Osteoblast (primary cell): ENCODE measurements around the gene INPP5A. TPM values are rescaled to one million over a fixed set of nuclear protein-coding genes. Genes with fewer than 3 reads are reported as not detected.
"Not testable (repeated sequence)": the region's sequence is repeated elsewhere in the genome, so short reads cannot be mapped to it uniquely, and the experiment has no call there.

Experiments used
- DNase-seq: peaks from one replicate; pipeline ENCODE4 v3.0.0; 2011; ENCODE audit warnings: low spot score, mixed read lengths; ENCODE audit not compliant: insufficient read length; ENCODE audit errors: missing footprints
- H2AFZ ChIP-seq: 2 replicates; pipeline ENCODE4 v1.6.0; 2011; ENCODE audit warnings: mild to moderate bottlenecking, low read length
- H3K27ac ChIP-seq: 2 replicates; pipeline ENCODE4 v1.5.1; 2011; ENCODE audit warnings: mild to moderate bottlenecking, low read depth, low read length, moderate library complexity
- H3K27me3 ChIP-seq: 2 replicates; pipeline ENCODE4 v1.6.0; 2012; ENCODE audit warnings: mild to moderate bottlenecking, control low read depth, inconsistent platforms, low read length, moderate library complexity; ENCODE audit not compliant: insufficient read depth
- H3K36me3 ChIP-seq: 2 replicates; pipeline ENCODE4 v1.5.1; 2011; ENCODE audit warnings: mild to moderate bottlenecking, low read length, control low read depth, moderate library complexity; ENCODE audit not compliant: insufficient read depth
- H3K4me1 ChIP-seq: 2 replicates; pipeline ENCODE4 v1.5.1; 2011; ENCODE audit warnings: mild to moderate bottlenecking, low read length, control low read depth, moderate library complexity; ENCODE audit not compliant: insufficient read depth
- H3K4me2 ChIP-seq: 2 replicates; pipeline ENCODE4 v1.6.0; 2011; ENCODE audit warnings: mild to moderate bottlenecking, low read length; ENCODE audit not compliant: insufficient read depth
- H3K4me3 ChIP-seq: fragments of 200-600 bp; sonication (generic); 3 replicates; pipeline ENCODE4 v1.5.1; 2012; ENCODE audit warnings: mild to moderate bottlenecking, low read length, inconsistent platforms; ENCODE audit not compliant: insufficient read depth
- H3K79me2 ChIP-seq: 2 replicates; pipeline ENCODE4 v1.6.0; 2012; ENCODE audit warnings: mild to moderate bottlenecking, low read length, control low read depth, inconsistent platforms; ENCODE audit not compliant: insufficient read depth
- H3K9me3 ChIP-seq: 2 replicates; pipeline ENCODE4 v1.5.1; 2011; ENCODE audit warnings: low read depth, low read length, control low read depth
- H4K20me1 ChIP-seq: 2 replicates; pipeline ENCODE4 v1.6.0; 2012; ENCODE audit warnings: mild to moderate bottlenecking, low read length, control low read depth; ENCODE audit not compliant: insufficient read depth
- total RNA-seq: library from RNA; depleted of rRNA; stranded (reverse); fragments of >200 nt; gene quantifications from 2 replicates; pipeline ENCODE4 v1.2.3, GENCODE V29; 2012
- TF ChIP-seq, protein P1 (sequence below): IDR thresholded peaks from 2 replicates; pipeline ENCODE4 v1.5.1; 2011; ENCODE audit warnings: mild to moderate bottlenecking, low read depth, low read length, moderate library complexity; ENCODE audit errors: extremely low read depth

INPP5A gene
- total RNA-seq, 1 donor = 22.8 TPM

DNA sequence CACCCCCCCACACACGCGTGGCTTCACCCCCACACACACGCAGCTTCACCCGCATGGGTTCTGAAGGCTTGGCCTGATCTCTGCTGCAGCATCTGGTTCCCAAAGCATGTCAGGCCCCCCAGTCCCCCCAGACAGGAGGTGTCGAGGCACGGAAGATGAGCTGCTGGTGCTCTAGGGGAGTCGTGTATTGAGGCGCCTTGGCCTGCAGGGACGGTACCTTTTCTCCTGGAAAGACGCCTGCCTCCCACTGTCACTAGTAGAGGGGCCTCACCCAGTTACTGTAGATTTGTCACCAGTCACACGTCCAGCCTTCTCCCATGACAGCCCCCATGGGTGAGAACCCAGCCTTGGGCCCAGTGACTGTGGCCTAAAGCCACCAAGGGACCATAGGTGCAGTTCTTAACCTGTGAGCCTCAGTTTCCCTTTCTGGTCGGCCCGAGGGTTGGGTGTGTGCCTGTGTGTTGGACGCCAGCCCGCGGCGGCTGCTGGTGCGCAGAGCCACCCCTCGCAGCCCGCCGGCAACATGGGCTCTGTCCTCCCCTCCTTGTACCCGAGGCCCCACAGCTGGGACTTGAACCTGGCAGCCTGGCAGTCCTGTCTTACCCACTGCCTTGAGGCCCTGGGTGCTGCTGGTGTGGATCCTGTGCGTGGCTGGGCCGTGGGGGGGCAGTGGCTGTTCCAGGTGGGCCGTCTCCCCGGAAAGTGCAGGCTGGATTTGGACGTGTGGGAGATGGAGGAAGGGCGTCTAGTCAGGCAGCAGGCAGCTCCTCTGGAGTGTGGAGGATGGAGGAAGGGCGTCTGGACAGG lies 166.6 kb downstream of the INPP5A start:
- Histone ChIP-seq H3K79me2 (no peaks in the 10 kb centered on the region), H3K27ac (no peak overlapping the region), H4K20me1 (no peaks in the 10 kb centered on the region), H3K4me2 (no peak overlapping the region), H3K4me3 (no peak overlapping the region), H3K36me3 (no peaks in the 10 kb centered on the region), H2AFZ (no peak overlapping the region), H3K4me1 (peaks cover 15% of the 10 kb centered on the region), H3K9me3 (no peaks in the 10 kb centered on the region), H3K27me3 (no peaks in the 10 kb centered on the region)
- TF ChIP-seq, protein P1, sequence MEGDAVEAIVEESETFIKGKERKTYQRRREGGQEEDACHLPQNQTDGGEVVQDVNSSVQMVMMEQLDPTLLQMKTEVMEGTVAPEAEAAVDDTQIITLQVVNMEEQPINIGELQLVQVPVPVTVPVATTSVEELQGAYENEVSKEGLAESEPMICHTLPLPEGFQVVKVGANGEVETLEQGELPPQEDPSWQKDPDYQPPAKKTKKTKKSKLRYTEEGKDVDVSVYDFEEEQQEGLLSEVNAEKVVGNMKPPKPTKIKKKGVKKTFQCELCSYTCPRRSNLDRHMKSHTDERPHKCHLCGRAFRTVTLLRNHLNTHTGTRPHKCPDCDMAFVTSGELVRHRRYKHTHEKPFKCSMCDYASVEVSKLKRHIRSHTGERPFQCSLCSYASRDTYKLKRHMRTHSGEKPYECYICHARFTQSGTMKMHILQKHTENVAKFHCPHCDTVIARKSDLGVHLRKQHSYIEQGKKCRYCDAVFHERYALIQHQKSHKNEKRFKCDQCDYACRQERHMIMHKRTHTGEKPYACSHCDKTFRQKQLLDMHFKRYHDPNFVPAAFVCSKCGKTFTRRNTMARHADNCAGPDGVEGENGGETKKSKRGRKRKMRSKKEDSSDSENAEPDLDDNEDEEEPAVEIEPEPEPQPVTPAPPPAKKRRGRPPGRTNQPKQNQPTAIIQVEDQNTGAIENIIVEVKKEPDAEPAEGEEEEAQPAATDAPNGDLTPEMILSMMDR = no peak
- DNase-seq = no peak

DNA sequence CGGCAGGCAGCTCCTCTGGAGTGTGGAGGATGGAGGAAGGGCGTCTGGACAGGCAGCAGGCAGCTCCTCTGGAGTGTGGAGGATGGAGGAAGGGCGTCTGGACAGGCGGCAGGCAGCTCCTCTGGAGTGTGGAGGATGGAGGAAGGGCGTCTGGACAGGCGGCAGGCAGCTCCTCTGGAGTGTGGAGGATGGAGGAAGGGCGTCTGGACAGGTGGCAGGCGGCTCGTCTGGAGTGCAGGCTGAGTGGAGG lies 167.2 kb downstream of the INPP5A start:
- H3K9me3 ChIP-seq, DNase-seq, H3K4me2 ChIP-seq, H3K27ac ChIP-seq, H2AFZ ChIP-seq, H4K20me1 ChIP-seq, H3K36me3 ChIP-seq, H3K79me2 ChIP-seq, H3K27me3 ChIP-seq, H3K4me3 ChIP-seq: not testable (repeated sequence)
- H3K4me1 ChIP-seq = peaks cover 14% of the 10 kb centered on the region

DNA sequence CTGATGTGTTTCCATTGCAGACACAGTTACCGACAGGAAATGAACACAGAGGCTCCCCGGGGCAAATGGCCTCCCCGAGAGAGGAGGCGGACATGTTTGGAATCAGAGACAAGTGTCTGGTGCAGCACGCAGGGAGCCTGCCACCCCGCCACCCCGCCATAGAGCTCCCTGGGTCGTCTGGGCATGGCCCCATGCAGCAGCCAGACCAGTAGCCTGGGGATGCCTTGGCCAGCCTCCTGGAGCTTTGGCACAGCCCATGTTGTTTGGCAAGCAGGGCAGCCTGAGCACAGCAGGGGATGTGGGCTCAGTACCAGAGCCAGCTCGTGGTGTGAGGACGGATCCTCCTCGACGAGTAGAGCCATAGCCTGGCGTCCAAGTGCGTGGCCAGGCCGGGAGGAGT lies 167.6 kb downstream of the INPP5A start:
- Histone ChIP-seq H3K4me1 (peaks cover 10% of the 10 kb centered on the region), H3K4me3 (no peak overlapping the region), H3K9me3 (no peaks in the 10 kb centered on the region), H4K20me1 (no peaks in the 10 kb centered on the region), H3K27ac (no peak overlapping the region), H2AFZ (no peak overlapping the region), H3K4me2 (no peak overlapping the region), H3K27me3 (no peaks in the 10 kb centered on the region), H3K36me3 (no peaks in the 10 kb centered on the region), H3K79me2 (no peaks in the 10 kb centered on the region)
- TF ChIP-seq, protein P1 = no peak
- DNase-seq = no peak

DNA sequence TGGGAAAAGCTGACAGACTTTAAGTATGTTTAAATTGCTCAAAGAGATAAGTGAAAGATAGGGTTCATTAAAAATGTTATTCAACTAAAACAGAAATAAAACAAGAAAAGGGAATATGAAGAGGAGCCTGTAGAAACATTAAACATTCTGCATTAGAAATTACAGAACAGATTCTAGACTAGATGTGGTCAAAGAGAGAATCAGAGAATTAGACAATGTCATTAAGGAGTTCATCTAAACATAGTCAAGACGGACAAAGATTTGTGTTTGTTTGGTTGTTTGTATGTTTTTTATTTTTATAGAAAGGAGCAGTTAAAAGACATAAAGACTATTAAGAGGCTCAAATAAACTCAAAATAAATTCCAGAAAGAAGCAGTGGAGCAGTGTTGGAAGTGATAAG lies 168.4 kb downstream of the INPP5A start:
- no peak for DNase-seq
- Histone ChIP-seq H3K27ac (no peak overlapping the region), H3K27me3 (no peaks in the 10 kb centered on the region)

More for the DNA sequence above, 168.4 kb downstream of the INPP5A start:
- Histone ChIP-seq H3K79me2 (no peaks in the 10 kb centered on the region), H2AFZ (no peak overlapping the region), H3K4me1 (peaks cover 2% of the 10 kb centered on the region), H3K4me3 (no peak overlapping the region), H3K36me3 (no peaks in the 10 kb centered on the region), H3K9me3 (no peaks in the 10 kb centered on the region), H3K4me2 (no peak overlapping the region), H4K20me1 (no peaks in the 10 kb centered on the region)
- TF ChIP-seq, protein P1 = no peak
